H9 (cell line): ENCODE data around the gene ANXA1. TPM values are rescaled to one million over a fixed set of nuclear protein-coding genes. Genes with fewer than 3 reads are reported as not detected.

Source experiments
- DNase-seq: peaks from one replicate; pipeline ENCODE4 v3.0.0-alpha.2; 2017
- H2AFZ ChIP-seq: one replicate; pipeline ENCODE4 v1.6.1; 2013; ENCODE audit warnings: mild to moderate bottlenecking, low read length, control low read depth, moderate library complexity
- H2AK5ac ChIP-seq: 2 replicates; pipeline ENCODE4 v1.6.1; 2013; ENCODE audit warnings: low read length, control low read depth, mixed read lengths; ENCODE audit not compliant: insufficient read length
- H2BK120ac ChIP-seq: one replicate; pipeline ENCODE4 v1.6.1; 2013; ENCODE audit warnings: low read depth, mild to moderate bottlenecking, low read length, control low read depth, inconsistent platforms; ENCODE audit not compliant: poor library complexity, severe bottlenecking
- H2BK12ac ChIP-seq: 2 replicates; pipeline ENCODE4 v1.6.1; 2013; ENCODE audit warnings: low read length, control low read depth, mixed read lengths, low read depth; ENCODE audit not compliant: insufficient read length
- H2BK15ac ChIP-seq: 2 replicates; pipeline ENCODE4 v1.6.1; 2013; ENCODE audit warnings: low read depth, low read length, control low read depth
- H2BK20ac ChIP-seq: one replicate; pipeline ENCODE4 v1.6.1; 2013; ENCODE audit warnings: low read depth, mild to moderate bottlenecking, low read length, control low read depth, inconsistent platforms; ENCODE audit not compliant: poor library complexity, severe bottlenecking
- H2BK5ac ChIP-seq: 2 replicates; pipeline ENCODE4 v1.6.1; 2013; ENCODE audit warnings: low read length, control low read depth, mixed read lengths; ENCODE audit not compliant: insufficient read length
- H3K14ac ChIP-seq: 2 replicates; pipeline ENCODE4 v1.6.1; 2013; ENCODE audit warnings: low read length, control low read depth; ENCODE audit not compliant: insufficient read depth
- H3K18ac ChIP-seq: 2 replicates; pipeline ENCODE4 v1.6.1; 2013; ENCODE audit warnings: low read depth, mild to moderate bottlenecking, mixed read lengths, low read length, control low read depth; ENCODE audit not compliant: insufficient read length
- H3K23ac ChIP-seq: 2 replicates; pipeline ENCODE4 v1.6.1; 2013; ENCODE audit warnings: low read length, control low read depth, mixed read lengths, low read depth; ENCODE audit not compliant: insufficient read length
- H3K23me2 ChIP-seq: 2 replicates; pipeline ENCODE4 v1.6.1; 2013; ENCODE audit warnings: low read depth, mild to moderate bottlenecking, mixed read lengths, low read length, control low read depth; ENCODE audit not compliant: insufficient read length, poor library complexity, severe bottlenecking
- H3K27ac ChIP-seq: 2 replicates; pipeline ENCODE4 v1.5.1; 2013; ENCODE audit warnings: low read length, control low read depth, mixed read lengths, low read depth; ENCODE audit not compliant: insufficient read length
- H3K27me3 ChIP-seq: 2 replicates; pipeline ENCODE4 v1.6.1; 2013; ENCODE audit warnings: low read length, control low read depth, inconsistent platforms; ENCODE audit not compliant: insufficient read depth
- H3K4ac ChIP-seq: 2 replicates; pipeline ENCODE4 v1.6.1; 2013; ENCODE audit warnings: low read depth, mild to moderate bottlenecking, control low read depth, inconsistent platforms, low read length, moderate library complexity
- H3K4me1 ChIP-seq: 2 replicates; pipeline ENCODE4 v1.6.1; 2013; ENCODE audit warnings: low read length, control low read depth, inconsistent platforms; ENCODE audit not compliant: insufficient read depth
- H3K4me2 ChIP-seq: 2 replicates; pipeline ENCODE4 v1.6.1; 2013; ENCODE audit warnings: low read length, control low read depth, mixed read lengths; ENCODE audit not compliant: insufficient read length, insufficient read depth
- H3K56ac ChIP-seq: 2 replicates; pipeline ENCODE4 v1.6.1; 2013; ENCODE audit warnings: low read depth, mild to moderate bottlenecking, mixed read lengths, low read length, control low read depth; ENCODE audit not compliant: insufficient read length
- H3K79me1 ChIP-seq: 2 replicates; pipeline ENCODE4 v1.6.1; 2013; ENCODE audit warnings: low read depth, mild to moderate bottlenecking, moderate library complexity, low read length, control low read depth, inconsistent platforms; ENCODE audit not compliant: insufficient read depth, poor library complexity, severe bottlenecking
- H3K79me2 ChIP-seq: 2 replicates; pipeline ENCODE4 v1.6.1; 2013; ENCODE audit warnings: low read length, control low read depth, inconsistent platforms; ENCODE audit not compliant: insufficient read depth
- H3K9ac ChIP-seq: 2 replicates; pipeline ENCODE4 v1.6.1; 2013; ENCODE audit warnings: low read length, control low read depth, mixed read lengths; ENCODE audit not compliant: insufficient read length; ENCODE audit errors: extremely low read depth
- H3K9me3 ChIP-seq: one replicate; pipeline ENCODE4 v1.6.1; 2013; ENCODE audit warnings: low read depth, low read length, inconsistent platforms; ENCODE audit not compliant: control insufficient read depth
- H3T11ph ChIP-seq: one replicate; pipeline ENCODE4 v1.6.1; 2013; ENCODE audit warnings: mild to moderate bottlenecking, low read length, control low read depth, inconsistent platforms
- H4K20me1 ChIP-seq: one replicate; pipeline ENCODE4 v1.6.1; 2013; ENCODE audit not compliant: control insufficient read depth, insufficient read length, insufficient read depth
- H4K5ac ChIP-seq: 2 replicates; pipeline ENCODE4 v1.6.1; 2013; ENCODE audit warnings: low read depth, mild to moderate bottlenecking, mixed read lengths, low read length, control low read depth; ENCODE audit not compliant: insufficient read length
- H4K8ac ChIP-seq: replicated peaks from 2 replicates; pipeline ENCODE4 v1.6.1; 2013; ENCODE audit warnings: low read length, control low read depth, mixed read lengths, low read depth; ENCODE audit not compliant: insufficient read length
- H4K91ac ChIP-seq: 2 replicates; pipeline ENCODE4 v1.6.1; 2013; ENCODE audit warnings: low read depth, mild to moderate bottlenecking, moderate library complexity, mixed read lengths, low read length, control low read depth; ENCODE audit not compliant: insufficient read length
- H3K27ac Mint-ChIP-seq, 3 experiments: 2 replicates in 2 of 3; 3 replicates in 1 of 3; pipeline ENCODE4 v1.8.0; 2020 to 2021; ENCODE audit warnings: mixed read lengths in 3 of 3, mild to moderate bottlenecking in 1 of 3, moderate library complexity in 1 of 3
- H3K27me3 Mint-ChIP-seq: 2 replicates; pipeline ENCODE4 v1.8.0; 2021; ENCODE audit warnings: low read depth, mild to moderate bottlenecking, moderate library complexity, mixed read lengths
- H3K36me3 Mint-ChIP-seq, 3 experiments: 2 replicates in 2 of 3; 3 replicates in 1 of 3; pipeline ENCODE4 v1.8.0; 2020 to 2021; ENCODE audit warnings: low read depth in 3 of 3, mixed read lengths in 3 of 3; ENCODE audit not compliant: insufficient read depth in 1 of 3
- H3K4me1 Mint-ChIP-seq, 2 experiments: 2 replicates each; pipeline ENCODE4 v1.8.0; 2020; ENCODE audit warnings: mixed read lengths in 2 of 2
- H3K4me3 Mint-ChIP-seq, 2 experiments: 2 replicates in 1 of 2; 3 replicates in 1 of 2; pipeline ENCODE4 v1.8.0; 2020 to 2021; ENCODE audit warnings: mild to moderate bottlenecking in 2 of 2, mixed read lengths in 2 of 2, moderate library complexity in 1 of 2
- H3K9me3 Mint-ChIP-seq, 2 experiments: 2 replicates in 1 of 2; 3 replicates in 1 of 2; pipeline ENCODE4 v1.8.0; 2020; ENCODE audit warnings: mild to moderate bottlenecking in 2 of 2, mixed read lengths in 2 of 2, moderate library complexity in 1 of 2
- CTCF ChIP-seq: fragments of 200-600 bp; sonication (generic); conservative IDR thresholded peaks from 3 replicates; pipeline ENCODE4 v1.8.0; 2021; ENCODE audit warnings: antibody characterized with exemption, mild to moderate bottlenecking
- total RNA-seq: library from RNA; stranded (reverse); gene quantifications from 2 replicates; pipeline ENCODE4 v1.2.1, GENCODE V29; 2021

Gene ANXA1
- total RNA-seq, 1 experiment from 2014 or later, result 3.5 TPM

- Histone ChIP-seq H3K56ac (no peak overlapping the region), H3K9me3 (no peaks in the 10 kb centered on the region), H3K4ac (no peak overlapping the region), H3K18ac (no peak overlapping the region), H3K23me2 (no peaks in the 10 kb centered on the region), H3K4me2 (no peak overlapping the region), H3K27ac (no peak overlapping the region), H4K20me1 (no peaks in the 10 kb centered on the region), H2BK20ac (no peak overlapping the region), H2AFZ (no peak overlapping the region), H4K91ac (no peak overlapping the region), H2AK5ac (no peak overlapping the region), H2BK120ac (no peak overlapping the region), H2BK15ac (no peak overlapping the region), H3K79me1 (no peaks in the 10 kb centered on the region), H3K79me2 (no peaks in the 10 kb centered on the region), H4K8ac (no peak overlapping the region), H3K14ac (no peak overlapping the region), H4K5ac (no peak overlapping the region), H3K27me3 (no peaks in the 10 kb centered on the region), H2BK12ac (no peak overlapping the region), H3K4me1 (no peaks in the 10 kb centered on the region), H2BK5ac (no peak overlapping the region), H3K9ac (no peak overlapping the region), H3T11ph (no peak overlapping the region), H3K23ac (no peak overlapping the region)
- H3K4me3 Mint-ChIP-seq, result no peak overlapping the region
- H3K27ac Mint-ChIP-seq, result no peak overlapping the region
- H3K9me3 Mint-ChIP-seq, result no peaks in the 10 kb centered on the region
- H3K27me3 Mint-ChIP-seq, result no peaks in the 10 kb centered on the region
- no peaks in the 10 kb centered on the region for H3K4me1 Mint-ChIP-seq
- H3K36me3 Mint-ChIP-seq, result no peaks in the 10 kb centered on the region
- TF ChIP-seq CTCF, result no peak
- DNase-seq, result no peak
Observed at GRCh38 chr9:73118286-73118685, 33.4 kb upstream of the ANXA1 start.
